A673 (cell line): Measurements from ENCODE around the gene IL22RA1. TPM values are rescaled to one million over a fixed set of nuclear protein-coding genes. Genes with fewer than 3 reads are reported as not detected.

Experiments
- BruUV-seq: library from RNA; stranded (reverse); fragments of 400-500 nt; replicated peaks from 2 replicates; lab custom pipeline; 2021; lab: Mats Ljungman, UMichigan
- CTCF ChIA-PET: fragments of 300-600 bp; sonication (Branson Sonifier 250); formaldehyde crosslinking; loops from one replicate; lab custom pipeline; 2022; ENCODE audit warnings: antibody characterized with exemption; lab: Charles Lee
- POLR2A ChIA-PET: fragments of 300-600 bp; sonication (Branson Sonifier 250); formaldehyde crosslinking; loops from one replicate; lab custom pipeline; 2022; ENCODE audit warnings: antibody characterized with exemption; ENCODE audit not compliant: low non-redundant PET; lab: Charles Lee
- DNase-seq: peaks from one replicate; pipeline ENCODE4 v3.0.0-alpha.2; 2015; ENCODE audit warnings: low spot score
- H3K27ac ChIP-seq: fragments of 200-600 bp; sonication (generic); 2 replicates; pipeline ENCODE4 v1.5.1; 2016; ENCODE audit warnings: mixed run types, low read depth, mild to moderate bottlenecking, mixed read lengths, antibody characterized with exemption, low read length; ENCODE audit not compliant: poor library complexity, severe bottlenecking
- H3K27me3 ChIP-seq: fragments of 200-600 bp; sonication (generic); replicated peaks from 2 replicates; pipeline ENCODE4 v1.6.1; 2017; ENCODE audit warnings: mixed run types, low read depth, mild to moderate bottlenecking, mixed read lengths, antibody characterized with exemption, low read length; ENCODE audit not compliant: insufficient read depth, poor library complexity
- H3K36me3 ChIP-seq: fragments of 200-600 bp; sonication (generic); 2 replicates; pipeline ENCODE4 v1.6.1; 2016; ENCODE audit warnings: mixed run types, mild to moderate bottlenecking, mixed read lengths, antibody characterized with exemption, low read length; ENCODE audit not compliant: insufficient read depth, poor library complexity, severe bottlenecking
- H3K4me1 ChIP-seq: fragments of 200-600 bp; sonication (generic); 2 replicates; pipeline ENCODE4 v1.6.1; 2017; ENCODE audit warnings: mixed run types, mild to moderate bottlenecking, mixed read lengths, antibody characterized with exemption, low read length; ENCODE audit not compliant: insufficient read depth, poor library complexity, severe bottlenecking
- H3K4me3 ChIP-seq: fragments of 200-600 bp; sonication (generic); 2 replicates; pipeline ENCODE4 v1.5.1; 2016; ENCODE audit warnings: low read depth, mixed run types, mild to moderate bottlenecking, mixed read lengths, low read length; ENCODE audit not compliant: poor library complexity, severe bottlenecking
- H3K9me3 ChIP-seq: fragments of 200-600 bp; sonication (generic); 2 replicates; pipeline ENCODE4 v1.6.1; 2016; ENCODE audit warnings: mixed run types, low read depth, mild to moderate bottlenecking, mixed read lengths, antibody characterized with exemption, low read length; ENCODE audit not compliant: poor library complexity, severe bottlenecking
- CTCF ChIP-seq: fragments of 300-800, 200-600 bp; sonication (generic); conservative IDR thresholded peaks from 2 replicates; pipeline ENCODE4 v1.5.1; 2017; ENCODE audit warnings: low read depth, mild to moderate bottlenecking, antibody characterized with exemption, low read length, moderate library complexity, mixed read lengths
- EZH2 ChIP-seq: fragments of 200-600 bp; sonication (generic); IDR thresholded peaks from 2 replicates; pipeline ENCODE4 v1.6.1; 2017; ENCODE audit warnings: borderline replicate concordance, low read depth, mild to moderate bottlenecking, mixed read lengths, antibody characterized with exemption, low read length; ENCODE audit not compliant: poor library complexity, severe bottlenecking
- intact Hi-C: fragments of 100-400 bp; cut with micrococcal nuclease; formaldehyde crosslinking; loops from one replicate; pipeline ENCODE4 v1.10.0; 2022; ENCODE audit not compliant: unreplicated experiment
- total RNA-seq: library from RNA; stranded (reverse); gene quantifications from 2 replicates; pipeline ENCODE4 v1.2.3, GENCODE V29; 2021

Gene IL22RA1
- total RNA-seq, 1 experiment from 2014 or later: 0.24 TPM

GRCh38 chr1:24122776-24123175 is 20.2 kb downstream of the IL22RA1 start:
- H3K36me3 ChIP-seq: no peaks in the 10 kb centered on the region
- no peak overlapping the region for H3K4me3 ChIP-seq
- H3K27ac ChIP-seq: no peak overlapping the region
- no peaks in the 10 kb centered on the region for H3K27me3 ChIP-seq
- no peaks in the 10 kb centered on the region for H3K9me3 ChIP-seq
- POLR2A ChIA-PET: no interaction called here
- CTCF ChIA-PET: interaction anchor here (1.0 kb wide), 1 partner anchor 27 kb away, joined by 4 read pairs; no protein-coding TSS in a partner anchor
- no peaks in the 10 kb centered on the region for H3K4me1 ChIP-seq
- BruUV-seq: no TSS peak
- no peak for DNase-seq
- TF ChIP-seq CTCF: no peak
- TF ChIP-seq EZH2: no peak
- intact Hi-C loops: no loop called here

GRCh38 chr1:24121406-24121805 is 21.5 kb downstream of the IL22RA1 start:
- TF ChIP-seq CTCF (no peak), EZH2 (no peak)
- no peaks in the 10 kb centered on the region for H3K27me3 ChIP-seq
- BruUV-seq: no TSS peak
- H3K4me3 ChIP-seq: no peak overlapping the region
- H3K36me3 ChIP-seq: no peaks in the 10 kb centered on the region
- CTCF ChIA-PET: no interaction called here
- intact Hi-C loops: no loop called here
- no peak for DNase-seq
- no peaks in the 10 kb centered on the region for H3K4me1 ChIP-seq
- no peaks in the 10 kb centered on the region for H3K9me3 ChIP-seq
- no peak overlapping the region for H3K27ac ChIP-seq
- POLR2A ChIA-PET: no interaction called here

- Histone ChIP-seq H3K4me1 (no peaks in the 10 kb centered on the region), H3K4me3 (no peak overlapping the region), H3K36me3 (no peaks in the 10 kb centered on the region), H3K9me3 (no peaks in the 10 kb centered on the region), H3K27ac (no peak overlapping the region), H3K27me3 (no peaks in the 10 kb centered on the region)
- TF ChIP-seq EZH2 (no peak), CTCF (no peak)
- CTCF ChIA-PET: no interaction called here
- POLR2A ChIA-PET: no interaction called here
- intact Hi-C loops: no loop called here
- no TSS peak for BruUV-seq
- no peak for DNase-seq
Measured at GRCh38 chr1:24120965-24121364, 22.0 kb downstream of the IL22RA1 start.
